ENCODE data around the gene NXPE3.

NXPE3 gene

GRCh38 chr3:101851072-101851770 is 72.2 kb downstream of the NXPE3 start:
- Histone ChIP-seq H3K4me3 (ENCODE audit: insufficient read depth, low read length, poor library complexity, severe bottlenecking) (peak overlapping the region; percentile 87), H3F3A (ENCODE audit: insufficient read depth) (peaks cover 39% of the 10 kb centered on the region), H3K9me3 (ENCODE audit: insufficient read depth, low read length) (no peaks in the 10 kb centered on the region), H3K27ac (ENCODE audit: low read depth, low read length) (peak overlapping the region; percentile 68), H3K4me2 (ENCODE audit: low read depth, low read length, poor library complexity, severe bottlenecking) (peak overlapping the region; percentile 94), H3K9me2 (replicated peaks; ENCODE audit: insufficient read depth, low read length) (no peaks in the 10 kb centered on the region), H4K20me1 (ENCODE audit: low read depth, low read length) (peaks cover 10% of the 10 kb centered on the region), H3K9ac (ENCODE audit: low read length) (peak overlapping the region; percentile 87), H2AFZ (ENCODE audit: low read depth, low read length, severe bottlenecking) (no peak overlapping the region), H3K36me3 (ENCODE audit: low read length) (peaks cover 56% of the 10 kb centered on the region), H3K27me3 (ENCODE audit: low read length) (no peaks in the 10 kb centered on the region), H3K79me2 (ENCODE audit: insufficient read depth, low read length) (peaks cover 71% of the 10 kb centered on the region)
- TF ChIP-seq EZH2phosphoT487 (conservative IDR thresholded peaks at IDR 0.05; ENCODE audit: low read length) (no peak), CTCF (IDR thresholded peaks at IDR 0.05; ENCODE audit: insufficient read depth, low read length, poor library complexity, severe bottlenecking) (no peak)

- Histone ChIP-seq H3K27ac (ENCODE audit: low read depth, low read length) (peak overlapping the region; percentile 68), H3K27me3 (ENCODE audit: low read length) (no peaks in the 10 kb centered on the region), H3K9me3 (ENCODE audit: insufficient read depth, low read length) (no peaks in the 10 kb centered on the region), H3K9ac (ENCODE audit: low read length) (peak overlapping the region; percentile 87), H3F3A (ENCODE audit: insufficient read depth) (peaks cover 42% of the 10 kb centered on the region), H2AFZ (ENCODE audit: low read depth, low read length, severe bottlenecking) (no peak overlapping the region), H3K79me2 (ENCODE audit: insufficient read depth, low read length) (peaks cover 62% of the 10 kb centered on the region), H3K4me3 (ENCODE audit: insufficient read depth, low read length, poor library complexity, severe bottlenecking) (peak overlapping the region; percentile 87), H4K20me1 (ENCODE audit: low read depth, low read length) (peaks cover 10% of the 10 kb centered on the region), H3K4me2 (ENCODE audit: low read depth, low read length, poor library complexity, severe bottlenecking) (peak overlapping the region; percentile 94), H3K9me2 (replicated peaks; ENCODE audit: insufficient read depth, low read length) (no peaks in the 10 kb centered on the region), H3K36me3 (ENCODE audit: low read length) (peaks cover 65% of the 10 kb centered on the region)
- no peak for TF ChIP-seq CTCF (IDR thresholded peaks at IDR 0.05; ENCODE audit: insufficient read depth, low read length, poor library complexity, severe bottlenecking)
- TF ChIP-seq EZH2phosphoT487 (conservative IDR thresholded peaks at IDR 0.05; ENCODE audit: low read length), result no peak
Observed at GRCh38 chr3:101851850-101852714, 73.1 kb downstream of the NXPE3 start.

- H4K20me1 ChIP-seq (ENCODE audit: low read depth, low read length), result peaks cover 13% of the 10 kb centered on the region
- no peak for TF ChIP-seq EZH2phosphoT487 (conservative IDR thresholded peaks at IDR 0.05; ENCODE audit: low read length)
- no peak for TF ChIP-seq CTCF (IDR thresholded peaks at IDR 0.05; ENCODE audit: insufficient read depth, low read length, poor library complexity, severe bottlenecking)
- H3K9ac ChIP-seq (ENCODE audit: low read length), result no peak overlapping the region
- peaks cover 76% of the 10 kb centered on the region for H3K36me3 ChIP-seq (ENCODE audit: low read length)
- no peak overlapping the region for H3K4me2 ChIP-seq (ENCODE audit: low read depth, low read length, poor library complexity, severe bottlenecking)
- H2AFZ ChIP-seq (ENCODE audit: low read depth, low read length, severe bottlenecking), result no peak overlapping the region
- H3K27me3 ChIP-seq (ENCODE audit: low read length), result no peaks in the 10 kb centered on the region
- no peak overlapping the region for H3K27ac ChIP-seq (ENCODE audit: low read depth, low read length)
- no peaks in the 10 kb centered on the region for H3K9me2 ChIP-seq (replicated peaks; ENCODE audit: insufficient read depth, low read length)
- H3K4me3 ChIP-seq (ENCODE audit: insufficient read depth, low read length, poor library complexity, severe bottlenecking), result no peak overlapping the region
- H3F3A ChIP-seq (ENCODE audit: insufficient read depth), result peaks cover 39% of the 10 kb centered on the region
- peaks cover 51% of the 10 kb centered on the region for H3K79me2 ChIP-seq (ENCODE audit: insufficient read depth, low read length)
- H3K9me3 ChIP-seq (ENCODE audit: insufficient read depth, low read length), result no peaks in the 10 kb centered on the region
Observed at GRCh38 chr3:101852983-101853840, 74.2 kb downstream of the NXPE3 start.
